DMS 273 (cell line): ENCODE measurements around the gene KHDRBS2.

Experiments used
- DNase-seq: peaks from one replicate; lab custom pipeline; 2025; ENCODE audit not compliant: unreplicated experiment; lab: John Stamatoyannopoulos, UW

Gene KHDRBS2

GRCh38 chr6:62285612-62286469 lies at the start of gene KHDRBS2:
TSS of gene KHDRBS2 (minus strand) at chr6:62286225.
- DNase-seq: peak; percentile 72

- no peak for DNase-seq
Measured at GRCh38 chr6:62328607-62329006, 42.6 kb upstream of the KHDRBS2 start.

- no peak for DNase-seq
Measured at GRCh38 chr6:62324834-62325233, 38.8 kb upstream of the KHDRBS2 start.

- DNase-seq: no peak
Measured at GRCh38 chr6:62323818-62324431, 37.9 kb upstream of the KHDRBS2 start.

GRCh38 chr6:62298745-62299392 lies 12.8 kb upstream of the KHDRBS2 start:
- DNase-seq: no peak

- DNase-seq: no peak
Measured at GRCh38 chr6:62296541-62296940, 10.5 kb upstream of the KHDRBS2 start.

- DNase-seq: no peak
Measured at GRCh38 chr6:62288974-62289373, 2.9 kb upstream of the KHDRBS2 start.

GRCh38 chr6:62288562-62288961 lies 2.5 kb upstream of the KHDRBS2 start:
- no peak for DNase-seq

- DNase-seq: no peak
Measured at GRCh38 chr6:62286470-62286843, 432 bp upstream of the KHDRBS2 start.

- no peak for DNase-seq
Measured at GRCh38 chr6:62284725-62285124, 1.3 kb downstream of the KHDRBS2 start.

GRCh38 chr6:62283796-62284411 lies 2.1 kb downstream of the KHDRBS2 start:
- peak; percentile 63 for DNase-seq

GRCh38 chr6:62283365-62283764 lies 2.7 kb downstream of the KHDRBS2 start:
- no peak for DNase-seq

- DNase-seq: no peak
Measured at GRCh38 chr6:62280099-62280498, 5.9 kb downstream of the KHDRBS2 start.

GRCh38 chr6:62272114-62272513 lies 13.9 kb downstream of the KHDRBS2 start:
- DNase-seq: no peak

- DNase-seq: no peak
Measured at GRCh38 chr6:62265906-62266525, 20.0 kb downstream of the KHDRBS2 start.

- DNase-seq: no peak
Measured at GRCh38 chr6:62262283-62262682, 23.7 kb downstream of the KHDRBS2 start.

- no peak for DNase-seq
Measured at GRCh38 chr6:62246087-62246486, 39.9 kb downstream of the KHDRBS2 start.

- DNase-seq: no peak
Measured at GRCh38 chr6:62236784-62237183, 49.2 kb downstream of the KHDRBS2 start.

- no peak for DNase-seq
Measured at GRCh38 chr6:62229231-62229630, 56.8 kb downstream of the KHDRBS2 start.

- DNase-seq: peak; percentile 0
Measured at GRCh38 chr6:62217866-62218265, 68.2 kb downstream of the KHDRBS2 start.

GRCh38 chr6:62202078-62202477 lies 83.9 kb downstream of the KHDRBS2 start:
- DNase-seq: no peak
